Hepatocyte (in vitro differentiated cells): ENCODE results near the gene PGGHG. TPM values are rescaled to one million over a fixed set of nuclear protein-coding genes. Genes with fewer than 3 reads are reported as not detected.

Experiments used
- DNase-seq: peaks from one replicate; pipeline ENCODE4 v3.0.0-alpha.2; 2016; ENCODE audit warnings: low spot score
- H2AFZ ChIP-seq: fragments of 200-600 bp; sonication (generic); 2 replicates; pipeline ENCODE4 v1.6.0; 2016; ENCODE audit warnings: antibody characterized with exemption, mild to moderate bottlenecking
- H3K27ac ChIP-seq: fragments of 200-600 bp; sonication (generic); 2 replicates; pipeline ENCODE4 v1.5.1; 2016; ENCODE audit warnings: mild to moderate bottlenecking
- H3K27me3 ChIP-seq: fragments of 200-600 bp; sonication (generic); 2 replicates; pipeline ENCODE4 v1.6.1; 2016
- H3K36me3 ChIP-seq: fragments of 200-600 bp; sonication (generic); replicated peaks from 2 replicates; pipeline ENCODE4 v1.5.1; 2016; ENCODE audit warnings: low read depth; ENCODE audit not compliant: insufficient read depth
- H3K4me1 ChIP-seq: fragments of 200-600 bp; sonication (generic); 2 replicates; pipeline ENCODE4 v1.5.1; 2016; ENCODE audit warnings: mild to moderate bottlenecking, moderate library complexity; ENCODE audit not compliant: insufficient read depth
- H3K4me2 ChIP-seq: fragments of 200-600 bp; sonication (generic); 2 replicates; pipeline ENCODE4 v1.6.0; 2016
- H3K4me3 ChIP-seq: fragments of 200-600 bp; sonication (generic); 2 replicates; pipeline ENCODE4 v1.5.1; 2016; ENCODE audit warnings: mild to moderate bottlenecking
- H3K79me2 ChIP-seq: fragments of 200-600 bp; sonication (generic); 2 replicates; pipeline ENCODE4 v1.6.0; 2017; ENCODE audit warnings: mild to moderate bottlenecking
- H3K9me2 ChIP-seq: fragments of 200-600 bp; sonication (generic); replicated peaks from 2 replicates; pipeline ENCODE4 v1.6.0; 2017; ENCODE audit warnings: mild to moderate bottlenecking; ENCODE audit not compliant: insufficient read depth
- H3K9me3 ChIP-seq: fragments of 200-600 bp; sonication (generic); 2 replicates; pipeline ENCODE4 v1.5.1; 2016; ENCODE audit warnings: low read depth, mild to moderate bottlenecking
- H4K20me1 ChIP-seq: fragments of 200-600 bp; sonication (generic); 2 replicates; pipeline ENCODE4 v1.6.0; 2016; ENCODE audit warnings: mild to moderate bottlenecking; ENCODE audit not compliant: insufficient read depth, poor library complexity, severe bottlenecking
- EZH2 ChIP-seq: fragments of 200-600 bp; sonication (generic); IDR thresholded peaks from 2 replicates; pipeline ENCODE4 v1.6.1; 2016; ENCODE audit warnings: antibody characterized with exemption, mild to moderate bottlenecking, borderline replicate concordance
- EZH2phosphoT487 ChIP-seq: fragments of 200-600 bp; sonication (generic); IDR thresholded peaks from one replicate; pipeline ENCODE4 v1.6.1; 2018; ENCODE audit warnings: antibody characterized with exemption, mild to moderate bottlenecking, low read depth, moderate library complexity; ENCODE audit not compliant: unreplicated experiment, severe bottlenecking
- WGBS: methylation state at CpG from one replicate; pipeline ENCODE4 v1.1.6; 2016; ENCODE audit warnings: low lambda C conversion rate; ENCODE audit errors: missing lambda C conversion rate; 5-methylcytosine and 5-hydroxymethylcytosine counted together
- polyA plus RNA-seq: library from polyadenylated mRNA; unstranded; fragments of >200 nt; fragmentation: Nextera tagmentation; extraction: Ambion mirVana; gene quantifications from 2 replicates; pipeline ENCODE4 v1.2.1, GENCODE V29; 2016
- total RNA-seq: library from RNA; depleted of rRNA; stranded (reverse); fragments of >200 nt; gene quantifications from 2 replicates; pipeline ENCODE4 v1.2.3, GENCODE V29; 2014
- TF ChIP-seq, protein P1 (sequence below): fragments of 200-600 bp; sonication (generic); IDR thresholded peaks from 2 replicates; pipeline ENCODE4 v1.5.1; 2016; ENCODE audit warnings: antibody characterized with exemption, mild to moderate bottlenecking; ENCODE audit not compliant: poor library complexity

The PGGHG gene
- total and polyA plus RNA-seq, 2 experiments from 2014 or later, result 19.2 to 27.9 TPM

DNA sequence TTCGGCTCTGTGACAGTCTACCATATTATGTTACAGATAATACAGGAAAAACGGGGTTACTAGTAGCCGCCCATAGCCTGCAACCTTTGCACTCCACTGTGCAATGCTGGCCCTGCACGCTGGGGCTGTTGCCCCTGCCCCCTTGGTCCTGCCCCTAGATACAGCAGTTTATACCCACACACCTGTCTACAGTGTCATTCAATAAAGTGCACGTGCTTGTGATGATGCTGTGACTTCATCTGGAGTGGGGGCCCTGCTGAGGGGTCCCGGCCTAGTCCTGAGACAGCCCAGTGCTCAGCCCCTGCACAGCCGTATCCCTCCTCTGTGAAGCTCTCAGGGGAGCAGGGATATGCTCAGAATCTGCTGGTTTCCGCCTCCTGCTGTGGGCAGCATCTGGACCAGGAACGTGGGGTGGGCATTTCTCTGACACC lies 26.1 kb downstream of the PGGHG start:
- no peak for DNase-seq
- H3K9me3 ChIP-seq, result no peaks in the 10 kb centered on the region
- WGBS, result 62% methylated on average over 9 of the region's 9 CpGs
- no peak overlapping the region for H3K4me3 ChIP-seq
- H2AFZ ChIP-seq, result no peak overlapping the region
- H3K4me1 ChIP-seq, result peaks cover 42% of the 10 kb centered on the region
- no peak for TF ChIP-seq EZH2
- TF ChIP-seq EZH2phosphoT487, result no peak
- TF ChIP-seq, protein P1, sequence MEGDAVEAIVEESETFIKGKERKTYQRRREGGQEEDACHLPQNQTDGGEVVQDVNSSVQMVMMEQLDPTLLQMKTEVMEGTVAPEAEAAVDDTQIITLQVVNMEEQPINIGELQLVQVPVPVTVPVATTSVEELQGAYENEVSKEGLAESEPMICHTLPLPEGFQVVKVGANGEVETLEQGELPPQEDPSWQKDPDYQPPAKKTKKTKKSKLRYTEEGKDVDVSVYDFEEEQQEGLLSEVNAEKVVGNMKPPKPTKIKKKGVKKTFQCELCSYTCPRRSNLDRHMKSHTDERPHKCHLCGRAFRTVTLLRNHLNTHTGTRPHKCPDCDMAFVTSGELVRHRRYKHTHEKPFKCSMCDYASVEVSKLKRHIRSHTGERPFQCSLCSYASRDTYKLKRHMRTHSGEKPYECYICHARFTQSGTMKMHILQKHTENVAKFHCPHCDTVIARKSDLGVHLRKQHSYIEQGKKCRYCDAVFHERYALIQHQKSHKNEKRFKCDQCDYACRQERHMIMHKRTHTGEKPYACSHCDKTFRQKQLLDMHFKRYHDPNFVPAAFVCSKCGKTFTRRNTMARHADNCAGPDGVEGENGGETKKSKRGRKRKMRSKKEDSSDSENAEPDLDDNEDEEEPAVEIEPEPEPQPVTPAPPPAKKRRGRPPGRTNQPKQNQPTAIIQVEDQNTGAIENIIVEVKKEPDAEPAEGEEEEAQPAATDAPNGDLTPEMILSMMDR, result no peak
- H3K36me3 ChIP-seq, result no peaks in the 10 kb centered on the region
- peaks cover 14% of the 10 kb centered on the region for H3K27me3 ChIP-seq
- peaks cover 32% of the 10 kb centered on the region for H3K79me2 ChIP-seq
- peak overlapping the region; percentile 84 for H3K4me2 ChIP-seq
- H4K20me1 ChIP-seq, result no peaks in the 10 kb centered on the region
- no peaks in the 10 kb centered on the region for H3K9me2 ChIP-seq
- H3K27ac ChIP-seq, result peak overlapping the region; percentile 89

DNA sequence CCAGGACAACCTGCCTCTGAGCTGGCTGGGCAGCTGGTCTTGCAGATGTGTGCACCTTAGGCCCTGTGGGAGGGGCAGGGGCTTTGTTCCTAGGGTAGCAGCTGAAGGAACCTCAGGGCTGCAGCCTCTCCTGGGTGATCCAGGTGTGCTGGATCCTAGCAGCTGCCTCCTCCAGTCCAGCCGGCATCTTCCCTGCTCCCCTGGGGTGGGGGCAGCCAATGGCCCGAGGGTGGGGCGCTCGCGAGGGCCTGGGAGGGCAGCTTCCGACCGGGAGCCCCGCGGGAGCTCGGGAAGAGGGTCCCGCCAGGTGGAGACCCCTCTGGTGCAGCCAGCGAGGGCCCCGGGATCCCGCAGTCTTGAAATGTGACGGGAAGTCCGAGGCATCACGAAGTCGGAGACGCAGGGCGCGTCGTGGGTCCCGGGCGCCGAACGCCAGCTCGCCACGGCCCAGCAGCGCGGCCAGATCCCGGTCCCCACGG lies 26.6 kb downstream of the PGGHG start:
- Histone ChIP-seq H2AFZ (no peak overlapping the region), H3K27ac (peak overlapping the region; percentile 28), H3K27me3 (peaks cover 14% of the 10 kb centered on the region), H3K4me2 (peak overlapping the region; percentile 84), H3K9me2 (no peaks in the 10 kb centered on the region), H3K36me3 (no peaks in the 10 kb centered on the region), H3K4me1 (peaks cover 42% of the 10 kb centered on the region), H3K9me3 (no peaks in the 10 kb centered on the region), H3K79me2 (peaks cover 36% of the 10 kb centered on the region), H4K20me1 (no peaks in the 10 kb centered on the region), H3K4me3 (peak overlapping the region; percentile 33)
- TF ChIP-seq, protein P1, result no peak
- TF ChIP-seq EZH2phosphoT487, result no peak
- no peak for TF ChIP-seq EZH2
- DNase-seq, result no peak
- WGBS, result 38% methylated on average over 25 of the region's 32 CpGs

- H3K27me3 ChIP-seq, result peaks cover 14% of the 10 kb centered on the region
- no peak overlapping the region for H2AFZ ChIP-seq
- H3K9me2 ChIP-seq, result no peaks in the 10 kb centered on the region
- no peak overlapping the region for H3K27ac ChIP-seq
- peaks cover 45% of the 10 kb centered on the region for H3K4me1 ChIP-seq
- TF ChIP-seq EZH2phosphoT487 (peak; percentile 66), EZH2 (peak; percentile 94)
- TF ChIP-seq, protein P1, result no peak
- H3K9me3 ChIP-seq, result no peaks in the 10 kb centered on the region
- DNase-seq, result no peak
- WGBS, result 9% methylated on average over 43 of the region's 64 CpGs
- H3K36me3 ChIP-seq, result no peaks in the 10 kb centered on the region
- peaks cover 37% of the 10 kb centered on the region for H3K79me2 ChIP-seq
- peak overlapping the region; percentile 33 for H3K4me3 ChIP-seq
- H4K20me1 ChIP-seq, result no peaks in the 10 kb centered on the region
- H3K4me2 ChIP-seq, result peak overlapping the region; percentile 84
Measured at GRCh38 chr11:316031-316701, 27.2 kb downstream of the PGGHG start.
